ENCODE data around the gene PRAMEF7.
"Not testable (repeated sequence)": the region's sequence is repeated elsewhere in the genome, so short reads cannot be mapped to it uniquely, and the experiment has no call there.

DNA sequence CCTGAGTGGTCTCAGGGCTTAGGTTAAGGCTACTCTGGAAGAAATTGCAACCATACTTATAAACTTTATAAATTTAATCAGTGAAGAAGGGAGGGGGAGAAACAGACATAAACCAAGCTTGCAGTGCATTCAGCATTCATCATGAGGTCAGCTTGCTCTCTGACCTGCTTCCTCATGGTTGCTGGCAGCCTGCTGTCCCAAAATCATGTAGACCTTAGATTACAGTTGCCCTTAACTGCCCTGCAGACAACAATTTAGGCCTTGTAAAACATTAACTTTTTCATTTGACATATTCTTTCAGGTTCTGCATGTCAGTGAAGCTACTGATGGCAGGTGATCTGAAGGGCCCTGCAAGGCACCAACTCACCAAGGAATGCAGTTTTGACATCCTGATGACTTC lies 17.2 kb upstream of the PRAMEF7 start:
- TF ChIP-seq EP300, POLR2AphosphoS5, POLR2A (IDR thresholded peaks at IDR 0.05): not testable (repeated sequence)
- TF ChIP-seq, protein P1, sequence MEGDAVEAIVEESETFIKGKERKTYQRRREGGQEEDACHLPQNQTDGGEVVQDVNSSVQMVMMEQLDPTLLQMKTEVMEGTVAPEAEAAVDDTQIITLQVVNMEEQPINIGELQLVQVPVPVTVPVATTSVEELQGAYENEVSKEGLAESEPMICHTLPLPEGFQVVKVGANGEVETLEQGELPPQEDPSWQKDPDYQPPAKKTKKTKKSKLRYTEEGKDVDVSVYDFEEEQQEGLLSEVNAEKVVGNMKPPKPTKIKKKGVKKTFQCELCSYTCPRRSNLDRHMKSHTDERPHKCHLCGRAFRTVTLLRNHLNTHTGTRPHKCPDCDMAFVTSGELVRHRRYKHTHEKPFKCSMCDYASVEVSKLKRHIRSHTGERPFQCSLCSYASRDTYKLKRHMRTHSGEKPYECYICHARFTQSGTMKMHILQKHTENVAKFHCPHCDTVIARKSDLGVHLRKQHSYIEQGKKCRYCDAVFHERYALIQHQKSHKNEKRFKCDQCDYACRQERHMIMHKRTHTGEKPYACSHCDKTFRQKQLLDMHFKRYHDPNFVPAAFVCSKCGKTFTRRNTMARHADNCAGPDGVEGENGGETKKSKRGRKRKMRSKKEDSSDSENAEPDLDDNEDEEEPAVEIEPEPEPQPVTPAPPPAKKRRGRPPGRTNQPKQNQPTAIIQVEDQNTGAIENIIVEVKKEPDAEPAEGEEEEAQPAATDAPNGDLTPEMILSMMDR (IDR thresholded peaks at IDR 0.05): not testable (repeated sequence)

Measured in suprapubic skin (tissue), 4 donors.